Amygdala (tissue), 56 donors: Measurements from ENCODE around the gene TLNRD1.

Experiments used
- DNase-seq, 56 donors: peaks; one replicate each; lab custom pipeline; 2025; lab: John Stamatoyannopoulos, UW

TLNRD1 gene

GRCh38 chr15:81000144-81000623 is 539 bp upstream of the TLNRD1 start:
- DNase-seq, result peak in 8 of 56 donors; percentile 32 to 61 (median 46)

GRCh38 chr15:81001152-81002008 is 657 bp downstream of the TLNRD1 start:
- peak in 21 of 56 donors; percentile 13 to 76 (median 54) for DNase-seq

GRCh38 chr15:81002009-81002330 is 1.2 kb downstream of the TLNRD1 start:
- DNase-seq, result no peak

GRCh38 chr15:81002331-81003096 is 1.8 kb downstream of the TLNRD1 start:
- no peak for DNase-seq

GRCh38 chr15:81003097-81003350 is 2.3 kb downstream of the TLNRD1 start:
- DNase-seq, result no peak

GRCh38 chr15:81006124-81006523 is 5.4 kb downstream of the TLNRD1 start:
- DNase-seq, result no peak

GRCh38 chr15:81007428-81008064 is 6.8 kb downstream of the TLNRD1 start:
- no peak for DNase-seq

- DNase-seq, result no peak
Measured at GRCh38 chr15:81008312-81008711, 7.6 kb downstream of the TLNRD1 start.

GRCh38 chr15:81010086-81010485 is 9.4 kb downstream of the TLNRD1 start:
- DNase-seq, result no peak

- no peak for DNase-seq
Measured at GRCh38 chr15:81011593-81011992, 10.9 kb downstream of the TLNRD1 start.

- no peak for DNase-seq
Measured at GRCh38 chr15:81012588-81012987, 11.9 kb downstream of the TLNRD1 start.

GRCh38 chr15:81013396-81013929 is 12.7 kb downstream of the TLNRD1 start:
- DNase-seq, result no peak

GRCh38 chr15:81014446-81015093 is 13.8 kb downstream of the TLNRD1 start:
- no peak for DNase-seq

GRCh38 chr15:81015621-81016488 is 15.1 kb downstream of the TLNRD1 start:
- DNase-seq, result peak in 41 of 56 donors; percentile 11 to 76 (median 43)

- no peak for DNase-seq
Measured at GRCh38 chr15:81016489-81017068, 15.9 kb downstream of the TLNRD1 start.

- no peak for DNase-seq
Measured at GRCh38 chr15:81018197-81018596, 17.5 kb downstream of the TLNRD1 start.

- DNase-seq, result no peak
Measured at GRCh38 chr15:81021321-81021720, 20.6 kb downstream of the TLNRD1 start.

- DNase-seq, result peak in 41 of 56 donors; percentile 5 to 69 (median 46)
Measured at GRCh38 chr15:81023483-81024264, 23.0 kb downstream of the TLNRD1 start.
